GOT3 (cell line): ENCODE data around the gene STAC3.

Experiments
- DNase-seq: peaks from one replicate; lab custom pipeline; 2025; ENCODE audit warnings: mixed read lengths; lab: John Stamatoyannopoulos, UW

Gene STAC3

DNA sequence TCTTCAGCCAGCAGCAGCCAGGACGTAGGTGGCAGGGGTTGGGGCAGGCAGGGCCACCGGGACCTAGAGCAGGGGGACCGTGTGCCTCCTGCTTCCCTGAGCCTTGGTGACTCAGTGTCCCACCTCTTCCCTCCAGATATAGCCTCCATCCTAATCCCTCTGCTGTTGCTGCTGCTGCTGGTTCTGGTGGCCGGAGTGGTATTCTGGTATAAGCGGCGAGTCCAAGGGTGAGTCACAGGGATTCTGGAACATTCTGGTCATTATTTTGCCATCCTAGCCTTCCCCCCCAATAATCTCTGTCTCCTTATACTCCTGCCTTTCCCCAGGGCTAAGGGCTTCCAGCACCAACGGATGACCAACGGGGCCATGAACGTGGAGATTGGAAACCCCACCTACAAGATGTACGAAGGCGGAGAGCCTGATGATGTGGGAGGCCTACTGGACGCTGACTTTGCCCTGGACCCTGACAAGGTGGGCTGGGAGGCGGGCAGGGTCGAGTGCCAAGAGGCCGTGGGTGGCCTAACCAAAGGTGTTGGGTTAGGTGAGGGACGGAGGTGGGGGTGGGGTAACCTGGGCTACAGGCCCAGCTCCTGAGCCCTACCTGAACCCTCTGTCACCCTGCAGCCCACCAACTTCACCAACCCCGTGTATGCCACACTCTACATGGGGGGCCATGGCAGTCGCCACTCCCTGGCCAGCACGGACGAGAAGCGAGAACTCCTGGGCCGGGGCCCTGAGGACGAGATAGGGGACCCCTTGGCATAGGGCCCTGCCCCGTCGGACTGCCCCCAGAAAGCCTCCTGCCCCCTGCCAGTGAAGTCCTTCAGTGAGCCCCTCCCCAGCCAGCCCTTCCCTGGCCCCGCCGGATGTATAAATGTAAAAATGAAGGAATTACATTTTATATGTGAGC is 38.9 kb downstream of the STAC3 start:
- no peak for DNase-seq

- DNase-seq = no peak
Observed at GRCh38 chr12:57210926-57211692, 39.9 kb downstream of the STAC3 start.

DNA sequence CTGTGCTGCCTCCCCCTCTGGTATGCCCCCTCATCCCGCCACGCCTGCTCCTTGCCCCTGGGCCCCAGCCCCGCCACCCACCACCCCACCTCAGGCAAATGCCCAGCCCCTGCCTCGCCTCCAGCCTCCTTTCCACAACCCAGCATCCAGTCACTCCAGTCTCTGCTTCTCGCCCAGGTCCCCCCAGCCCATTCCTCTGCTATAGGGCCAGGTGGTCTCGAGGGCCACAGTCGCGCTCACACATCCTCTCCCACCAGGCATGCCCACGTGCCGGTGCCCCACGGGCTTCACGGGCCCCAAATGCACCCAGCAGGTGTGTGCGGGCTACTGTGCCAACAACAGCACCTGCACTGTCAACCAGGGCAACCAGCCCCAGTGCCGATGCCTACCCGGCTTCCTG is 40.5 kb downstream of the STAC3 start:
- DNase-seq = no peak

DNA sequence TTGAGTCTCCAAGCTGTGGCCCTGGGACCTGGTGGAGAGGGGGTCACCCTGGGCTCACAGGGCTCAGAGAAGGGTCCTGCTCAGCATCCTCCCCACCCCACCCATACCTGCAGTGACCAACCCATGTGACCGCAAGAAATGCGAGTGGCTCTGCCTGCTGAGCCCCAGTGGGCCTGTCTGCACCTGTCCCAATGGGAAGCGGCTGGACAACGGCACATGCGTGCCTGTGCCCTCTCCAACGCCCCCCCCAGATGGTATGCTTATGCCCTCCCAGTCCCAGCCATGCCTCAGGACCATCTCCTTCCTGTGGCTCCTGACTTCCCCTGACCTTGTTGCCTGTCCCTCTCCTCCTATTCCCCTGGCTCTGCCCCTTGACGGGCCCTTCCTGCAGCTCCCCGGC is 41.1 kb downstream of the STAC3 start:
- no peak for DNase-seq

DNA sequence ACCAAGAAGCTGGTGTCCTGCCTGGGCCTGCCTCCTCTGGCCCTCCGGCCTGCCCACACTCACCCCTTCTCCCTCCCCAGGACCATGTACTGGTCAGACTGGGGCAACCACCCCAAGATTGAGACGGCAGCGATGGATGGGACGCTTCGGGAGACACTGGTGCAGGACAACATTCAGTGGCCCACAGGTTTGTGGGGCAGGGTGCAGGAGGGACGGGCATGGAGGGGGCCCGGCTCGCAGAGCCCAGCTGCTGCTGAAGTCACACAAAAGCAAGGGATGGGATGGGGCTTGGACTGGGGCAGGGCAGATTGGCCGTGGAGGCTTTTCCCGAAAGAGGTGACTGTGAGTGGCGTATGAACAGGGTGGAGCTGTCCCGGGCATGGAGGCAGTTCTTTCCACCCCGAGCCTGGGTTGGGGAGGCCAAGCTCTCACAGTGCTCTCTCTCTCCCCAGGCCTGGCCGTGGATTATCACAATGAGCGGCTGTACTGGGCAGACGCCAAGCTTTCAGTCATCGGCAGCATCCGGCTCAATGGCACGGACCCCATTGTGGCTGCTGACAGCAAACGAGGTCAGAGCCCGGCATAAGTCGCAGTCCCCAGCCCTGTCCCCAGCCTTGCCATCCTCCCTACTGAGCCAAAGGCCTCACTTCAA is 42.2 kb downstream of the STAC3 start:
- DNase-seq = no peak

DNA sequence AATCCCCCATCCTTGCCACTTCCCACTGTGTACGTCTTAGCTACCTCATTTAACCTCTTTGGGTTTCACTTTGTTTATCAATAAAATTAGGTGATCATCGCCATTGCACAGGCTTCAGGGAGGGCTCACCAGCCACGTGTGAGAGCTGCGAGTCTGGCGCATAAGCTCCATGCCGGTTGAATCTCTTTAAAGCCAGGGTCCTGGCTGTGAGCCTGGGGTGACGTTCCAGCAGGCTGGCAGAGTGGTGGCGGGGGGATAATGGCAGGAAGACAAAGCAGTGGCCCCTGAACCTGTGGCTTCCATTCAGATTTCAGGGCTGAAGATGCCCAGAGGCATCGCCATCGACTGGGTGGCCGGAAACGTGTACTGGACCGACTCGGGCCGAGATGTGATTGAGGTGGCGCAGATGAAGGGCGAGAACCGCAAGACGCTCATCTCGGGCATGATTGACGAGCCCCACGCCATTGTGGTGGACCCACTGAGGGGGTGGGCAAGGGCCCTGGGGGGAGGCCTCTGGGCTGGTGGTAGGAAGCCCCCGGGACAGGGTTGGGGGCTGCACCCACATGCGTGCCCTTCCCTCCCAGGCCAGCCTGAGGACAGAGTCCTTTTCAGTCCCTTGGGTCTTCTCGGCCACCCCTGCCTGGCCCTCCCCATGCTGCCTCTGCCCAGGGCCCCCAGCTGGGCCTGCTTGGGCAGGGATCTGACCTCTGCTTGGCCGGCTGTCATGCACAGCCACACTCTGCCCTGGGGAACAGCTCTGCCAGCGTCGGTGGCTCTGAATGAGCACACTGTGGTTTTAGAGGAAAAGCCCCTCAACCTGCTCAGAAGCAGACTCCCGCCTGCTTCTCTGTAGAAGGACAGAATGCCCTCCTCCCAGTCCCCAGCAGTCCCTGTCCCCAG is 43.0 kb downstream of the STAC3 start:
- no peak for DNase-seq

GRCh38 chr12:57205931-57206330 is 45.1 kb downstream of the STAC3 start:
- DNase-seq = no peak

DNA sequence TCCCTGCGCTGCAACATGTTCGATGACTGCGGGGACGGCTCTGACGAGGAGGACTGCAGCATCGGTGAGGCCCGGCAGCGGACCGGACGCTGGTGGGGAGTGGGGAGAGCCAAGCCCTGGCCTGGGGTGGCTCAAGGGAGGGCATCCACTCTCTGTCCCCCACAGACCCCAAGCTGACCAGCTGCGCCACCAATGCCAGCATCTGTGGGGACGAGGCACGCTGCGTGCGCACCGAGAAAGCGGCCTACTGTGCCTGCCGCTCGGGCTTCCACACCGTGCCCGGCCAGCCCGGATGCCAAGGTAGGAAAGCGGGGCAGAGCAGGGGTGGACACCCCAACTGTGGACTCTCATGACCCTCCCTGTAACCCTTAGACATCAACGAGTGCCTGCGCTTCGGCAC is 45.8 kb downstream of the STAC3 start:
- no peak for DNase-seq

DNA sequence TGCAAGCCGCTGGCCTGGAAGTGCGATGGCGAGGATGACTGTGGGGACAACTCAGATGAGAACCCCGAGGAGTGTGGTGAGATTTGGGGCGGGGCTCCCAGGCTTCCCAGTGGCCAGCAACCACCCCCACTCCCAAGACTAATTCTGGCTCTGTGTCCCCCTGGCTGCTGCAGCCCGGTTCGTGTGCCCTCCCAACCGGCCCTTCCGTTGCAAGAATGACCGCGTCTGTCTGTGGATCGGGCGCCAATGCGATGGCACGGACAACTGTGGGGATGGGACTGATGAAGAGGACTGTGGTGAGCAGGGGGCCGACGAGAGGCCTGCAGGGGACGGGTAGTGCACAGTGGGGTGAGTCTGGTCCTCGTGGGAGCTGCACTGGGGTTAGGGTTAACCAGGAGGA is 46.5 kb downstream of the STAC3 start:
- DNase-seq = no peak

DNA sequence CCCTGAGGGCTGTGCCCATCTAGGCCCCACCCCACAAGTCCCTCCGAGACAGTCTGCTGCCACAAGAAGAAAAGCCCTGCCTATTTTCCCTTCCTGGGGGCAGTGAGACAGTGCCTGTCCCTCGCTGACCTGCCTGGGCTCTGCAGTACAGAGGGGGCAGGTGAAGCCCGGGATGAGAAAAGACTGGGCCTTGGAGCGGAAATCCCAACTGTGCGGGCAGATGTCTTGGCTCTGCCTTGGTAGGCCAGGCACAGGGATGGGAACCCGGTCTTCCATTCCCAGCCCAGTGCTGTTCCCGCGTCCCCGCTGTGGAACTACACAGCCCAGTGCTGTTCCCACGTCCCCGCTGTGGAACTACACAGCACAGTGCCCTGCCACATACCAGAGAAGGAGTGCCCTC is 47.2 kb downstream of the STAC3 start:
- DNase-seq = no peak

- no peak for DNase-seq
Observed at GRCh38 chr12:57203201-57203600, 47.8 kb downstream of the STAC3 start.

GRCh38 chr12:57202321-57202720 is 48.7 kb downstream of the STAC3 start:
- DNase-seq = no peak

- DNase-seq = no peak
Observed at GRCh38 chr12:57201631-57202030, 49.4 kb downstream of the STAC3 start.

DNA sequence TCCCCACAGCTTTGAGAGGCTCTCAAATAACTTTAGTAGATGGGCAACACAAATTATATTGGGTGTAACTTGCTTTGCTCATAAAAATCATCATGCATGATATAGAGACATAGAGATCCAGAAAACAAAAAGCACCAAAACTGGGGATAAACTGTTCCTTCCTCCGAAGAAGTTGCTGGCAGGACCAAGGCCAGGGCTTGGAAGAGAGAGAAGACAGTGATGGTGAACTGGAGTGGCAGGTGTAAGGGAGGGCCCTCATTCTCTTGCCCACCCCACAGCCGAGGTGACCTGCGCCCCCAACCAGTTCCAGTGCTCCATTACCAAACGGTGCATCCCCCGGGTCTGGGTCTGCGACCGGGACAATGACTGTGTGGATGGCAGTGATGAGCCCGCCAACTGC is 49.8 kb downstream of the STAC3 start:
- DNase-seq = no peak

- DNase-seq = no peak
Observed at GRCh38 chr12:57200497-57200896, 50.5 kb downstream of the STAC3 start.

GRCh38 chr12:57199191-57199590 is 51.8 kb downstream of the STAC3 start:
- DNase-seq = no peak

GRCh38 chr12:57198329-57198728 is 52.7 kb downstream of the STAC3 start:
- no peak for DNase-seq

DNA sequence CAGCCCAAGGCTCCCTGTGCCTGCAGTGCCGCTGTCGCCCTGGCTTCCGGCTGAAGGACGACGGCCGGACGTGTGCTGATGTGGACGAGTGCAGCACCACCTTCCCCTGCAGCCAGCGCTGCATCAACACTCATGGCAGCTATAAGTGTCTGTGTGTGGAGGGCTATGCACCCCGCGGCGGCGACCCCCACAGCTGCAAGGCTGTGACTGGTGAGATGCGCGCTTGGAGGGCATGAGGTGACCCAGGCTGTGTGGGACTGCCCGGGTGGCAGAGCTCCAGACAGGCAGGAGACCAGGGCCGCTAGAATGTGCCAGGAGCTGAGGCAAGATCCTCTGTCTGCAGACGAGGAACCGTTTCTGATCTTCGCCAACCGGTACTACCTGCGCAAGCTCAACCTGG is 54.0 kb downstream of the STAC3 start:
- DNase-seq = no peak

- no peak for DNase-seq
Observed at GRCh38 chr12:57196439-57196838, 54.5 kb downstream of the STAC3 start.

DNA sequence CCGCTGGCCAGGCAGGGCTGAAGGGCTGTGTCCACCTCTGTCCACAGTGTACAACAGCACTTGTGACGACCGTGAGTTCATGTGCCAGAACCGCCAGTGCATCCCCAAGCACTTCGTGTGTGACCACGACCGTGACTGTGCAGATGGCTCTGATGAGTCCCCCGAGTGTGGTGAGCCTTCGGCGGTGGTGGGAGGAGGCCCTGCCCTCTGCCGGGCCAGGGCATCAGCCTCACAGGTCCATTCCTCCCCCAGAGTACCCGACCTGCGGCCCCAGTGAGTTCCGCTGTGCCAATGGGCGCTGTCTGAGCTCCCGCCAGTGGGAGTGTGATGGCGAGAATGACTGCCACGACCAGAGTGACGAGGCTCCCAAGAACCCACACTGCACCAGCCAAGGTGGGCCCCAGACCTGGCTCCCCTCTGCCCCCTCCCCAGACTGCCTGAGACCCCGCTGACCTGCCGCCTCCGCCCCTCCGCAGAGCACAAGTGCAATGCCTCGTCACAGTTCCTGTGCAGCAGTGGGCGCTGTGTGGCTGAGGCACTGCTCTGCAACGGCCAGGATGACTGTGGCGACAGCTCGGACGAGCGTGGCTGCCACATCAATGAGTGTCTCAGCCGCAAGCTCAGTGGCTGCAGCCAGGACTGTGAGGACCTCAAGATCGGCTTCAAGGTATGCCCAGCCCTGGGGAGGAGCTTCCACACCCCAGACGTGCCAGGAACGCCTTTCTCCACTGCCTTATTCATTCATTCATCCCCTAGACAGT is 55.2 kb downstream of the STAC3 start:
- DNase-seq = no peak

DNA sequence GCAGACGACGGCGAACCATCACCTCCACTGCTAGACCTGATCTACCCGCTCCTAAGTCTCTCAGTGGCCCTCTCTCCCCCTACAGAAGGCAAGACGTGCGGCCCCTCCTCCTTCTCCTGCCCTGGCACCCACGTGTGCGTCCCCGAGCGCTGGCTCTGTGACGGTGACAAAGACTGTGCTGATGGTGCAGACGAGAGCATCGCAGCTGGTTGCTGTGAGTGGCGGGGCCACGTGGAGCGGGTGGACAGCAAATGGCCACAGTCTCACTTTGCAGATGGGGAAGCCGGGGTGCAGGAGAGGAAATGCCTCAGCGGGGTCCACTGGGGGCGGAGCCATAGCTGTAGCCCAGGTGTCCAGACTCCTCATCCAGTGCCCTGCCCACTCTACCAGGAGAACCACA is 55.8 kb downstream of the STAC3 start:
- no peak for DNase-seq
